Kidney (tissue), 11 donors: ENCODE measurements around the gene GSTT2. TPM values are rescaled to one million over a fixed set of nuclear protein-coding genes. Genes with fewer than 3 reads are reported as not detected.
A peak's percentile ranks its signal among the peaks of the same experiment; 100 is the strongest.
"Not testable (repeated sequence)": the region's sequence is repeated elsewhere in the genome, so short reads cannot be mapped to it uniquely, and the experiment has no call there.

Source experiments
- DNase-seq, 5 donors: peaks; one replicate each; pipeline ENCODE4 v3.0.0-alpha.2; 2013 to 2020
- FAIRE-seq: peaks from 2 replicates; lab custom pipeline; 2012; peaks lifted over from hg19 to GRCh38; lab: Jason Lieb, UNC
- H3K27ac ChIP-seq, 2 donors: one replicate each; pipeline ENCODE4 v1.7.0; 2013; ENCODE audit warnings: low read depth in 2 of 2, low read length in 2 of 2, inconsistent platforms in 1 of 2
- H3K27me3 ChIP-seq: one replicate; pipeline ENCODE4 v1.7.1; 2013; ENCODE audit warnings: low read length, inconsistent platforms; ENCODE audit not compliant: control insufficient read depth, insufficient read depth
- H3K36me3 ChIP-seq, 3 donors: one replicate each; pipeline versions ENCODE4 v1.7.0 to v1.7.1; 2013; ENCODE audit warnings: low read length in 3 of 3, control low read depth in 1 of 3, inconsistent platforms in 1 of 3; ENCODE audit not compliant: insufficient read depth in 3 of 3, control insufficient read depth in 2 of 3
- H3K4me1 ChIP-seq, 3 donors: one replicate each; pipeline versions ENCODE4 v1.7.0 to v1.7.1; 2013; ENCODE audit warnings: low read length in 3 of 3, inconsistent platforms in 1 of 3, low read depth in 1 of 3; ENCODE audit not compliant: control insufficient read depth in 2 of 3, insufficient read depth in 2 of 3
- H3K4me3 ChIP-seq, 3 donors: one replicate each; pipeline versions ENCODE4 v1.7.0 to v1.8.1; 2013; ENCODE audit warnings: low read length in 3 of 3, control low read depth in 1 of 3, inconsistent platforms in 1 of 3
- H3K9ac ChIP-seq, 3 donors: one replicate each; pipeline versions ENCODE4 v1.7.0 to v1.7.1; 2013; ENCODE audit warnings: low read length in 3 of 3, control low read depth in 1 of 3, inconsistent platforms in 1 of 3
- H3K9me3 ChIP-seq, 3 donors: one replicate each; pipeline versions ENCODE4 v1.7.0 to v1.7.1; 2013; ENCODE audit warnings: low read length in 3 of 3, control low read depth in 1 of 3, inconsistent platforms in 1 of 3; ENCODE audit not compliant: control insufficient read depth in 2 of 3, insufficient read depth in 1 of 3
- intact Hi-C: fragments of 100-400 bp; cut with DNase I; formaldehyde crosslinking; loops from one replicate; pipeline ENCODE4 v1.11.1; 2022
- polyA plus RNA-seq: library from polyadenylated mRNA; stranded (reverse); fragments of 350-450 nt; fragmentation: Illumina TruSeq; extraction: RNeasy Lipid Tissue Mini Kit (QIAGEN cat#74804); gene quantifications from one replicate; pipeline ENCODE4 v1.2.3, GENCODE V29; 2014; ENCODE audit warnings: low read depth, low replicate concordance; ENCODE audit not compliant: insufficient read depth
- total RNA-seq: library from RNA; stranded (reverse); fragmentation: NEBNext Ultra II Directional; extraction: Animal tissue kit (Norgen Biotek cat#: 25700); gene quantifications from one replicate; pipeline ENCODE4 v1.2.1, GENCODE V29; 2021
- donor health status: control.
- donor health status: control.
- donor health status: DM: yes; HTN: yes; CAD: no.
- donor health status: Normal renal cell carcinoma (clear cell type).

Gene GSTT2
- total and polyA plus RNA-seq, 2 donors from 2014 or later: 1.3 to 2.4 TPM

- H3K4me3 ChIP-seq, DNase-seq, H3K9ac ChIP-seq, H3K27me3 ChIP-seq, H3K36me3 ChIP-seq, intact Hi-C loops, H3K27ac ChIP-seq, H3K9me3 ChIP-seq, H3K4me1 ChIP-seq, FAIRE-seq: not testable (repeated sequence)
Observed at GRCh38 chr22:23951383-23951782, 28.6 kb upstream of the GSTT2 start.

GRCh38 chr22:23952794-23953405, 27.0 kb upstream of the GSTT2 start:
- H3K4me1 ChIP-seq, H3K27ac ChIP-seq, FAIRE-seq, H3K27me3 ChIP-seq, H3K4me3 ChIP-seq, H3K9ac ChIP-seq, H3K9me3 ChIP-seq, H3K36me3 ChIP-seq, intact Hi-C loops: not testable (repeated sequence)
- DNase-seq: peak in 1 of 5 donors; percentile 19

GRCh38 chr22:23953485-23953884, 26.4 kb upstream of the GSTT2 start:
- H3K27ac ChIP-seq, DNase-seq, H3K27me3 ChIP-seq, FAIRE-seq, H3K4me1 ChIP-seq, H3K9me3 ChIP-seq, intact Hi-C loops, H3K4me3 ChIP-seq, H3K36me3 ChIP-seq, H3K9ac ChIP-seq: not testable (repeated sequence)

- intact Hi-C loops, FAIRE-seq: not testable (repeated sequence)
Observed at GRCh38 chr22:23954193-23954990, 25.5 kb upstream of the GSTT2 start.

GRCh38 chr22:23954991-23955305, 25.0 kb upstream of the GSTT2 start:
- H3K27me3 ChIP-seq, H3K9ac ChIP-seq, H3K36me3 ChIP-seq, H3K4me3 ChIP-seq, H3K4me1 ChIP-seq, H3K27ac ChIP-seq, DNase-seq, intact Hi-C loops, H3K9me3 ChIP-seq, FAIRE-seq: not testable (repeated sequence)

More at GRCh38 chr22:23954193-23954990, 25.5 kb upstream of the GSTT2 start:
- not testable (repeated sequence) for H3K9ac ChIP-seq, H3K27ac ChIP-seq, H3K27me3 ChIP-seq, H3K4me3 ChIP-seq, H3K36me3 ChIP-seq, H3K9me3 ChIP-seq, H3K4me1 ChIP-seq, DNase-seq

GRCh38 chr22:23955886-23956285, 24.0 kb upstream of the GSTT2 start:
- H3K36me3 ChIP-seq, H3K27me3 ChIP-seq, H3K4me3 ChIP-seq, H3K4me1 ChIP-seq, H3K9ac ChIP-seq, FAIRE-seq, intact Hi-C loops, H3K27ac ChIP-seq, DNase-seq, H3K9me3 ChIP-seq: not testable (repeated sequence)
